Endodermal cell (in vitro differentiated cells): ENCODE data around the gene CLEC16A. TPM values are rescaled to one million over a fixed set of nuclear protein-coding genes. Genes with fewer than 3 reads are reported as not detected.
A peak's percentile ranks its signal among the peaks of the same experiment; 100 is the strongest.

ENCODE experiments used
- DNase-seq: peaks from one replicate; pipeline ENCODE4 v3.0.0-alpha.2; 2017
- H3K27ac ChIP-seq: 2 replicates; pipeline ENCODE4 v1.5.1; 2013; ENCODE audit warnings: mild to moderate bottlenecking, low read depth, low read length, moderate library complexity
- H3K27me3 ChIP-seq: 2 replicates; pipeline ENCODE4 v1.6.1; 2013; ENCODE audit warnings: mild to moderate bottlenecking, low read length, moderate library complexity; ENCODE audit not compliant: insufficient read depth, control insufficient read depth, poor library complexity, severe bottlenecking
- H3K36me3 ChIP-seq: 2 replicates; pipeline ENCODE4 v1.7.0; 2013; ENCODE audit warnings: mild to moderate bottlenecking, low read length, moderate library complexity; ENCODE audit not compliant: control insufficient read depth, insufficient read depth
- H3K4me1 ChIP-seq: one replicate; pipeline ENCODE4 v1.7.0; 2013; ENCODE audit warnings: low read length; ENCODE audit not compliant: control insufficient read depth, insufficient read depth
- H3K4me3 ChIP-seq: 2 replicates; pipeline ENCODE4 v1.5.1; 2013; ENCODE audit warnings: mild to moderate bottlenecking, low read length, moderate library complexity
- H3K9ac ChIP-seq: 2 replicates; pipeline ENCODE4 v1.6.1; 2013; ENCODE audit warnings: mild to moderate bottlenecking, low read length, moderate library complexity; ENCODE audit not compliant: poor library complexity, severe bottlenecking; ENCODE audit errors: extremely low read depth
- H3K9me3 ChIP-seq: 2 replicates; pipeline ENCODE4 v1.6.1; 2013; ENCODE audit warnings: mild to moderate bottlenecking, low read length, moderate library complexity; ENCODE audit not compliant: control insufficient read depth
- H3K27ac Mint-ChIP-seq: 2 replicates; pipeline ENCODE4 v1.8.0; 2020; ENCODE audit warnings: mixed read lengths
- H3K27me3 Mint-ChIP-seq: 2 replicates; pipeline ENCODE4 v1.8.0; 2021; ENCODE audit warnings: mild to moderate bottlenecking, mixed read lengths; ENCODE audit not compliant: insufficient read depth
- H3K36me3 Mint-ChIP-seq: 2 replicates; pipeline ENCODE4 v1.8.0; 2020; ENCODE audit warnings: low read depth, mixed read lengths
- H3K4me1 Mint-ChIP-seq: 2 replicates; pipeline ENCODE4 v1.8.0; 2020; ENCODE audit warnings: mixed read lengths
- H3K4me3 Mint-ChIP-seq: 2 replicates; pipeline ENCODE4 v1.8.0; 2020; ENCODE audit warnings: mild to moderate bottlenecking, moderate library complexity, mixed read lengths
- H3K9me3 Mint-ChIP-seq: 2 replicates; pipeline ENCODE4 v1.8.0; 2020; ENCODE audit warnings: mild to moderate bottlenecking, mixed read lengths
- CTCF ChIP-seq: fragments of 200-600 bp; sonication (generic); conservative IDR thresholded peaks from 2 replicates; pipeline ENCODE4 v1.5.0; 2021; ENCODE audit warnings: antibody characterized with exemption, mild to moderate bottlenecking
- WGBS, 2 experiments: methylation state at CpG; one replicate each; pipeline versions ENCODE4 v1.1.5 to v1.1.7; 2013; ENCODE audit warnings: missing lambda C conversion rate in 2 of 2, mixed read lengths in 1 of 2; ENCODE audit not compliant: insufficient coverage in 1 of 2, insufficient read length in 1 of 2; 5-methylcytosine and 5-hydroxymethylcytosine counted together
- total RNA-seq, 2 donors: library from RNA; stranded (reverse); fragmentation: NEBNext Ultra II Directional in 1 of 2; extraction: Animal tissue kit (Norgen Biotek cat#: 25700) in 1 of 2; gene quantifications; 2 replicates in 1 of 2; 3 replicates in 1 of 2; pipeline ENCODE4 v1.2.1, GENCODE V29; 2021

Gene CLEC16A
- total RNA-seq, 2 donors from 2014 or later, result 19.5 to 28.3 TPM

- Histone ChIP-seq H3K9ac (no peak overlapping the region), H3K9me3 (no peaks in the 10 kb centered on the region), H3K4me1 (peaks cover 31% of the 10 kb centered on the region), H3K36me3 (no peaks in the 10 kb centered on the region), H3K27me3 (no peaks in the 10 kb centered on the region), H3K4me3 (peak overlapping the region; percentile 7), H3K27ac (no peak overlapping the region)
- no peak for DNase-seq
- no peak overlapping the region for H3K27ac Mint-ChIP-seq
- H3K9me3 Mint-ChIP-seq, result no peaks in the 10 kb centered on the region
- WGBS, 2 experiments, result 41 to 42% methylated on average over 5 to 7 of the region's 7 CpGs
- no peak for TF ChIP-seq CTCF
- H3K36me3 Mint-ChIP-seq, result peaks cover 3% of the 10 kb centered on the region
- no peak overlapping the region for H3K4me3 Mint-ChIP-seq
- H3K4me1 Mint-ChIP-seq, result peaks cover 34% of the 10 kb centered on the region
- H3K27me3 Mint-ChIP-seq, result no peaks in the 10 kb centered on the region
Observed at GRCh38 chr16:11105038-11105903, 160.9 kb downstream of the CLEC16A start.

GRCh38 chr16:11106726-11107125 is 162.4 kb downstream of the CLEC16A start:
- no peak overlapping the region for H3K4me3 ChIP-seq
- Mint-ChIP-seq H3K27ac (no peak overlapping the region), H3K9me3 (no peaks in the 10 kb centered on the region), H3K4me1 (peaks cover 27% of the 10 kb centered on the region), H3K27me3 (no peaks in the 10 kb centered on the region), H3K4me3 (no peak overlapping the region), H3K36me3 (peaks cover 7% of the 10 kb centered on the region)
- H3K4me1 ChIP-seq, result peaks cover 21% of the 10 kb centered on the region
- H3K36me3 ChIP-seq, result no peaks in the 10 kb centered on the region
- WGBS, 2 experiments, result 92 to 93% methylated on average over 2 to 6 of the region's 6 CpGs
- H3K27me3 ChIP-seq, result no peaks in the 10 kb centered on the region
- DNase-seq, result no peak
- no peak for TF ChIP-seq CTCF
- H3K9ac ChIP-seq, result no peak overlapping the region
- H3K9me3 ChIP-seq, result no peaks in the 10 kb centered on the region
- no peak overlapping the region for H3K27ac ChIP-seq

- no peak for DNase-seq
- Histone ChIP-seq H3K27me3 (no peaks in the 10 kb centered on the region), H3K4me3 (no peak overlapping the region), H3K9me3 (no peaks in the 10 kb centered on the region), H3K36me3 (no peaks in the 10 kb centered on the region), H3K4me1 (peaks cover 12% of the 10 kb centered on the region), H3K27ac (no peak overlapping the region), H3K9ac (no peak overlapping the region)
- Mint-ChIP-seq H3K27me3 (no peaks in the 10 kb centered on the region), H3K9me3 (no peaks in the 10 kb centered on the region), H3K4me1 (peaks cover 20% of the 10 kb centered on the region), H3K36me3 (peaks cover 9% of the 10 kb centered on the region), H3K27ac (no peak overlapping the region), H3K4me3 (no peak overlapping the region)
- 85 to 88% methylated on average over 5 to 8 of the region's 8 CpGs for WGBS, 2 experiments
- no peak for TF ChIP-seq CTCF
Observed at GRCh38 chr16:11107780-11108465, 163.6 kb downstream of the CLEC16A start.
